ENCODE data around the gene NCK2.

GRCh38 chr2:105821428-105822125 is 76.9 kb downstream of the NCK2 start:
- TF ChIP-seq, protein P1, sequence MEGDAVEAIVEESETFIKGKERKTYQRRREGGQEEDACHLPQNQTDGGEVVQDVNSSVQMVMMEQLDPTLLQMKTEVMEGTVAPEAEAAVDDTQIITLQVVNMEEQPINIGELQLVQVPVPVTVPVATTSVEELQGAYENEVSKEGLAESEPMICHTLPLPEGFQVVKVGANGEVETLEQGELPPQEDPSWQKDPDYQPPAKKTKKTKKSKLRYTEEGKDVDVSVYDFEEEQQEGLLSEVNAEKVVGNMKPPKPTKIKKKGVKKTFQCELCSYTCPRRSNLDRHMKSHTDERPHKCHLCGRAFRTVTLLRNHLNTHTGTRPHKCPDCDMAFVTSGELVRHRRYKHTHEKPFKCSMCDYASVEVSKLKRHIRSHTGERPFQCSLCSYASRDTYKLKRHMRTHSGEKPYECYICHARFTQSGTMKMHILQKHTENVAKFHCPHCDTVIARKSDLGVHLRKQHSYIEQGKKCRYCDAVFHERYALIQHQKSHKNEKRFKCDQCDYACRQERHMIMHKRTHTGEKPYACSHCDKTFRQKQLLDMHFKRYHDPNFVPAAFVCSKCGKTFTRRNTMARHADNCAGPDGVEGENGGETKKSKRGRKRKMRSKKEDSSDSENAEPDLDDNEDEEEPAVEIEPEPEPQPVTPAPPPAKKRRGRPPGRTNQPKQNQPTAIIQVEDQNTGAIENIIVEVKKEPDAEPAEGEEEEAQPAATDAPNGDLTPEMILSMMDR (IDR thresholded peaks at IDR 0.05) = no peak
- TF ChIP-seq POLR2AphosphoS5 (IDR thresholded peaks at IDR 0.05) = no peak

Data from prostate gland (tissue), 2 donors.